Bronchial epithelial cell (primary cell): Measurements from ENCODE around the gene HBEGF. TPM values are rescaled to one million over a fixed set of nuclear protein-coding genes. Genes with fewer than 3 reads are reported as not detected.

Experiments
- DNase-seq: peaks from one replicate; pipeline ENCODE4 v3.0.0-alpha.2; 2010; ENCODE audit warnings: low read depth
- FAIRE-seq: peaks from 2 replicates; lab custom pipeline; 2011; peaks lifted over from hg19 to GRCh38; lab: Jason Lieb, UNC
- H3K27me3 ChIP-seq: 2 replicates; pipeline ENCODE4 v1.5.1; 2011; ENCODE audit warnings: low read length; ENCODE audit not compliant: control insufficient read depth, insufficient read depth
- H3K36me3 ChIP-seq: 2 replicates; pipeline ENCODE4 v1.5.1; 2011; ENCODE audit warnings: low read length; ENCODE audit not compliant: control insufficient read depth, insufficient read depth
- H3K4me3 ChIP-seq: 2 replicates; pipeline ENCODE4 v1.5.1; 2011; ENCODE audit warnings: mild to moderate bottlenecking, low read depth, low read length, control low read depth
- total RNA-seq: library from RNA; depleted of rRNA; stranded (reverse); fragments of >200 nt; gene quantifications from 2 replicates; pipeline ENCODE4 v1.2.1, GENCODE V29; 2014
- TF ChIP-seq, protein P1 (sequence below): IDR thresholded peaks from 2 replicates; pipeline ENCODE4 v1.5.1; 2011; ENCODE audit warnings: mild to moderate bottlenecking, moderate library complexity, low read length, control low read depth, inconsistent platforms; ENCODE audit not compliant: insufficient read depth, severe bottlenecking

HBEGF gene
- total RNA-seq, 1 donor from 2014 or later, result 76.6 TPM

DNA sequence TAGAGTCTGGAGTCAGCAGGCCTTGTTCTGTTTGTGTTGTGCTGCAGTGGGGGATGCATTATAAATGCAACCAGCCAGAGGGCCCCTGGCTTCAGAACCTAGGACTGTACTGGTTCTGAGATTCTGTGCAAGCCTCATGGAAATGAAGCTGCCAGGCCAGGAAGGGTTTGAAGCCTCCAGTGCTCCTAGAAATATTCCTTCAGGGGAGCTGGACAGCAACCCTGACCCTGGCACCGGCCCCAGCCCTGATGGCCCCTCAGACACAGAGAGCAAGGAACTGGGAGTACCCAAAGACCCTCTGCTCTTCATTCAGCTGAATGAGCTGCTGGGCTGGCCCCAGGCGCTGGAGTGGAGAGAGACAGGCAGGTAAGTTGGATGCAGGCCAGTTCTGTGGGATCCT is 13.7 kb upstream of the HBEGF start, which contains the start of gene SLC4A9:
SLC4A9 (plus strand) TSS at position 94 of the 400 bp plus-strand sequence; CDS start at position 137, 43 bp downstream.
- FAIRE-seq (no peak), DNase-seq (no peak)
- H3K27me3 ChIP-seq, result no peaks in the 10 kb centered on the region
- no peak within 1 kb of the TSS for H3K4me3 ChIP-seq
- TF ChIP-seq, protein P1, sequence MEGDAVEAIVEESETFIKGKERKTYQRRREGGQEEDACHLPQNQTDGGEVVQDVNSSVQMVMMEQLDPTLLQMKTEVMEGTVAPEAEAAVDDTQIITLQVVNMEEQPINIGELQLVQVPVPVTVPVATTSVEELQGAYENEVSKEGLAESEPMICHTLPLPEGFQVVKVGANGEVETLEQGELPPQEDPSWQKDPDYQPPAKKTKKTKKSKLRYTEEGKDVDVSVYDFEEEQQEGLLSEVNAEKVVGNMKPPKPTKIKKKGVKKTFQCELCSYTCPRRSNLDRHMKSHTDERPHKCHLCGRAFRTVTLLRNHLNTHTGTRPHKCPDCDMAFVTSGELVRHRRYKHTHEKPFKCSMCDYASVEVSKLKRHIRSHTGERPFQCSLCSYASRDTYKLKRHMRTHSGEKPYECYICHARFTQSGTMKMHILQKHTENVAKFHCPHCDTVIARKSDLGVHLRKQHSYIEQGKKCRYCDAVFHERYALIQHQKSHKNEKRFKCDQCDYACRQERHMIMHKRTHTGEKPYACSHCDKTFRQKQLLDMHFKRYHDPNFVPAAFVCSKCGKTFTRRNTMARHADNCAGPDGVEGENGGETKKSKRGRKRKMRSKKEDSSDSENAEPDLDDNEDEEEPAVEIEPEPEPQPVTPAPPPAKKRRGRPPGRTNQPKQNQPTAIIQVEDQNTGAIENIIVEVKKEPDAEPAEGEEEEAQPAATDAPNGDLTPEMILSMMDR, result no peak
- no peaks in the 10 kb centered on the region for H3K36me3 ChIP-seq

DNA sequence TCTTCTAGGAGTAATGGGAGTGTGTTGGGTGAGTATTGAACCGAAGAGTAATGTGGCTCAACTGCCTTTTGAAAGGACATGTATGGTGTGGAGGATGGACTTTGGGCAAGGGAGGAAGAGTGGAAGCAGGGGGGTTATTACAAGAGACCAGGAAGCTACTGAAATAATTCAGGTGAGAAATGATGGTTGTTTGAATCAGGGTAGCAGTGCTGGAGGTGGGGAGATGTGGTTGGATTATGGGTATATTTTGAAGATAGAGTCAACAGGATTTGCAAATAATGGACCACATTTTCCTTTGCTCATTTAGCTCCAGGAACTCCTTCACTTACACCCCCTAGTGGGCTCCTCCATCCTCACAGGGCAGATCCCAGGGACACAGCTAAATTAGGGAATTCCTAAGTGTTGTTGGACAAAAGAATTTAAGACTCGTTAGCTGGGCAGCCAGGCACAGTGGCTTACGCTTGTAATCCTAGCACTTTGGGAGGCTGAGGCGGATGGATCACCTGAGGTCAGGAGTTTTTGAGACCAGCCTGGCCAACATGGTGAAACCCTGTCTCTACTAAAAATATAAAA is 12.4 kb upstream of the HBEGF start:
- TF ChIP-seq, protein P1, result peak; percentile 48
- Histone ChIP-seq H3K36me3 (no peaks in the 10 kb centered on the region), H3K4me3 (no peak overlapping the region), H3K27me3 (peaks cover 1% of the 10 kb centered on the region)
- no peak for FAIRE-seq
- DNase-seq, result no peak

DNA sequence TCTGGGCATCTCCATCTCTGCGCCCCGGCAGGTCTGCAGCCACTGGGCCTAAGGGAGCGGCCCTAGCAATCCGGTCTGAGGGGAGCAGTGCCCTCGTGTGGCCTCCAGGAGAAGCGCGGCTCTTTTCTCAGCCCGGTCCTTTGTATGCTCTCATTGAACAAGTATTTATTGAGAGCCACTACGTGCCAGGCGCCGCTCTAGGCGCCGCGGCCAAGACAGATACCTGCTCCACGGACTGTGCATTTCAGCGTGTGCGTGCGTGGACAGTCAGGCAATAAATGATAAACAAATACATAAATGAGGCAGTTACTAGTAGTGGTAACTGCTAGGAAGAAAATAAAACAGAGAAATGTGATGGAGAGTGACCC is 11.3 kb upstream of the HBEGF start:
- DNase-seq (peak; percentile 79), FAIRE-seq (no peak)
- H3K4me3 ChIP-seq, result no peak overlapping the region
- H3K27me3 ChIP-seq, result peaks cover 1% of the 10 kb centered on the region
- H3K36me3 ChIP-seq, result no peaks in the 10 kb centered on the region
- TF ChIP-seq, protein P1, result peak; percentile 96

DNA sequence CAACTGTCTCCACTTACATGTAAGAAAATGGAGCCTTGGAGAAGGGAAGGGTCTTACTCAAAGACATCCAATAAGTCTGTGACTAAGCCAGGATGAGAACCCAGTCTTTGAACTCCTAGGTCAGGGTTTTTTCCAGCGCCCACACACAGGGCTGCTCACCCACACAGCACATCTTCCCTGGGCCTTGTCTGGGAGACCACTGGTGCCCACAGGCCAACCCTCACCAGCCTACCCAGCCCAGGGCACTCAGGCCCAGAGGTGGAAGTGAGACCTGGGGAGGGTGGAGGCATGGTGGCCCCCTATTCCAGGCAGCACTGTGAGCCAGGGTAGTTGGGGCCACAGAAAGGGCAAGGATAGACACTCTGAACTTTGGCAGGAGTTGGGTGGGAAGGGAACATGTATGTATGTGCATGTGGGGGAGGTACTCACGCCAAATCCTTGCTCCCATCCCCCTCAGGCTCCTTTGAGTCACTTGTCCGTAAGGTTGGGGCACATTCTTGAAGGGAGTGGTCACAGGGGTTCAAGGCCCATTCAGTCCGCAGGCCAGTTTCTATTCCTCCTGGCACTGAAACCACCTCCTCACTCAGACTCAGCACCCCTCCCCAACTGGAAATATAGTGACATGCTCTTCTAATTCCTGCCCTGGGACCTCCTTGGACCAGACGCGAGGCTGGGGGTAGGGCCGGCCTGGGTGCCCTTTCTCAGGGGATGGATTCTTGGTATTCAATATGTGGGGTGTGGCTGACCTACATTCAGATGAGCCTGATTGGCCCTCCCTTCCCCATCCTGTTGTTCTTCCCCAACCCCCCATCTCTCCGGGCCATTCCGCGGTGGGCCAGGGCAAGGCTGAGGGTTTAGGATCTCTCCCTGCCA is 10.7 kb upstream of the HBEGF start:
- H3K4me3 ChIP-seq, result no peak overlapping the region
- FAIRE-seq, result no peak
- H3K27me3 ChIP-seq, result peaks cover 1% of the 10 kb centered on the region

DNA sequence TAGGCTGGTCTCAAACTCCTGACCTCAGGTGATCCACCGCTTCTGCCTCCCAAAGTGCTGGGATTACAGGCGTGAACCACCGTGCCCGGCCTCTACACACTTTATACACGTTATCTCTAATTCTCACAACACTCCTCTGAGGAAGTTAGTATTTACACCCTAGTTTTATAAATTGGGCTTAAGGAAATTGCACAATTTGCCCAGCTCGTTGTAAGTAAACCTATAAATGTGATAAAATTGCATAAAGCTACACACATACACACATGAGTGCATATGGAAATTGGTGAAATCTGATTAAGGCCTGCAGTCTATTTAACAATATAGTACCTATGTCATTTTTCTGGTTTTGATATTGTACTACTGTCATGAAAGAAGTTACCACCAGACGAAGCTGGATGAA is 9.1 kb upstream of the HBEGF start:
- FAIRE-seq, result no peak
- TF ChIP-seq, protein P1, result no peak

More for the DNA sequence above, 10.7 kb upstream of the HBEGF start:
- no peak for DNase-seq
- no peaks in the 10 kb centered on the region for H3K36me3 ChIP-seq
- TF ChIP-seq, protein P1, result no peak

More for the DNA sequence above, 9.1 kb upstream of the HBEGF start:
- peaks cover 1% of the 10 kb centered on the region for H3K27me3 ChIP-seq
- no peak for DNase-seq
- H3K4me3 ChIP-seq, result no peak overlapping the region
- H3K36me3 ChIP-seq, result no peaks in the 10 kb centered on the region
